Posterior cingulate gyrus (tissue), 11 donors: ENCODE results near the gene HNRNPK.

Source experiments
- DNase-seq, 10 donors: peaks; one replicate each; pipeline versions ENCODE4 v3.0.0 to v3.0.0-alpha.2; 2020 to 2021; ENCODE audit warnings: mixed read lengths in 3 of 10
- intact Hi-C: fragments of 100-400 bp; cut with DNase I; formaldehyde crosslinking; loops from one replicate; pipeline ENCODE4 v1.15.1; 2023

Gene HNRNPK

DNA sequence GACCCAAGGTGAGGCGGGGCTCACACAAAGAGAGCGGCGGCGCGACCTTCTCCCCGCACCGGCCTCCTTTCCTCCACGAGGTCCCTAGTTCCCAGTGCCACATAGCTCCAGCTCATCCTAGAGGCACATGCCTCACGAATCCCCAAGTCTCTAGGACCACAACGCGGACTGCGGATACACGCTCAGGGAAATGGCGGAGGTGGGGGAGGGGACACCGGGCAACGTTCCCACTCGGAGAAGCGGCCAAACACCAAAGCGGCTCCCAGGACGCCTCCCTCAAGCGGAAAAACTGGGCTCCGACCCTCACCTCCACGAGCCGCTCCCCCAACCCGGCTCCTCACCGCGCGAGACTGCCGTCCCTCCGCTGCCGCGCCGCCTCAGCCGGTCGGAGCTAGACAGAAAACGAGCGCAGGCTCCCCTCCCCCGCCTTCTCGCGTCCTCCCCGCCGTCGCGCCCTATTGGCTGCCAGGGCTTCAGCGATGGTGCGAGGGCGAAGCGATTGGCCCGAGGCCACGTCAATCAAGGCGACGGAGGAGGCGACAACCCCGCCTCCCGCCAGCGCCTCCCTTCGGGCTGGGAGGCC, at the start of gene HNRNPK:
HNRNPK (minus strand) TSS at position 404 of the 583 bp plus-strand sequence. CDS start 1,963 bp downstream, outside the sequence.
- intact Hi-C loops: loop anchor here (5.0 kb wide), 1 partner anchor 58 kb away; the partner anchor contains the start of gene KIF27
- DNase-seq: peak; percentile 97 to 100 (median 99)

DNA sequence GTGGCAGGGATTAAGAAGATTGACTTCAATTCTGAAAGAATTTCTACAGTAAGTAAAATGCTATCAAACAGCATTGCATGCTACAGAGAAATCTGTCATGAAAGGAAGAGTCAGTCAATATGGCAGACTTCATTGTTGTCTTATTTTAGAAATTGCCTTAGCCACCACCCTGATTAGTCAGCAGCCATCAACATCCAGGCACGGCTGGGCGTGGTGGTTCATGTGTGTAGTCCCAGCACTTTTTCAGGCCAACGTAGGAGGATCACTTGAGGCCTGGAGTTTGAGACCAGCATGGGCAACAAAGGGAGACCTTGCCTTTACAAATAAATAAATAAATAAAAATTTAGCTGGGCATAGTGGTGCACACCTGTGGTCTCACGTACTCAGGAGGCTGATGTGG, 47.2 kb upstream of the HNRNPK start:
- intact Hi-C loops: no loop called here
- no peak for DNase-seq

DNA sequence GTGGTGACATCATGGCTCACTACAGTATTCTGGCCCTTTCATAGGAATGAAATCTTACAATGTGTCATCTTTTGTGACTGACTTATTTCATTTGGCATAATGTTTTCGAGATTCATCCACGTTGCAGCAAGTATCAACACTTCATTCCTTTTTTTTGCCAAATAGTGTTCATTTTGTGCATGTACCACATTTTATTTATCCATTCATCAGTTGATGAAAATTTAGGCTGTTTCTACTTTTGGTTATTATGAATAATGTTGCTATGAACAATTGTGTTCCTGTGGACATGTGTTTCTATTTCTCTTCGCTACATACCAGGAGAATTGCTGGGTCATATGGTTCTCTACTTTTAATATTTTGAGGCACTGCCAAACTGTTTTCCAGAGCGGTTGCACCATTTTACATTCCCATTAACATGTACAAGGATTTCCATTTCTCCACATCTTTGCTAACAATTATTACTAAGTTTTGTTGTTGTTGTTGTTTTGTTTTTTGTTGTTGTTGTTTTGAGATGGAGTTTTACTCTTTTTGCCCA, 44.1 kb upstream of the HNRNPK start:
- DNase-seq: no peak
- intact Hi-C loops: no loop called here

- intact Hi-C loops: no loop called here
- no peak for DNase-seq
These were observed 27.6 kb upstream of the HNRNPK start for GRCh38 chr9:84007662-84008061.

DNA sequence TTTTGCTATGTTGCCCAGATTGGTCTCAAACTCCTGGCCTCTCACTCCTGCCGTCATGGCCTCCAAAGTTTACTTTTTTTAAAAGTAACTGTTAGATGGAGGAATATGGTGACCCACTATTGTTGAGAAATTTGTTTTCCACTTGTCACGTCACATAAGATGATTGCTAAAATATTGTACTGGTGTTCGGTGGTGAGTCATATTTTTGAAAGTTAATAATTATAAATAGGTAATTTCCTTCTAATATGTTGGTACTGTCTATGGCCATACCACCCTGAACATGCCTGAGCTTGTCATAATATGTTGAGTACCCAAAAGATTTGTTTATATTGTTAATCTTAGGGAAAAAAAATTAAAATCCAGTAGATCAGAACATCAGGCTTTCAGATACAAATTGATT, 23.2 kb upstream of the HNRNPK start:
- DNase-seq: no peak
- intact Hi-C loops: no loop called here

- no peak for DNase-seq
- intact Hi-C loops: no loop called here
These were observed 22.3 kb upstream of the HNRNPK start for GRCh38 chr9:84002344-84002743.

GRCh38 chr9:84001621-84002020, 21.6 kb upstream of the HNRNPK start:
- intact Hi-C loops: no loop called here

GRCh38 chr9:84000186-84000585, 20.2 kb upstream of the HNRNPK start:
- no peak for DNase-seq
- intact Hi-C loops: no loop called here

More at GRCh38 chr9:84001621-84002020, 21.6 kb upstream of the HNRNPK start:
- DNase-seq: no peak

DNA sequence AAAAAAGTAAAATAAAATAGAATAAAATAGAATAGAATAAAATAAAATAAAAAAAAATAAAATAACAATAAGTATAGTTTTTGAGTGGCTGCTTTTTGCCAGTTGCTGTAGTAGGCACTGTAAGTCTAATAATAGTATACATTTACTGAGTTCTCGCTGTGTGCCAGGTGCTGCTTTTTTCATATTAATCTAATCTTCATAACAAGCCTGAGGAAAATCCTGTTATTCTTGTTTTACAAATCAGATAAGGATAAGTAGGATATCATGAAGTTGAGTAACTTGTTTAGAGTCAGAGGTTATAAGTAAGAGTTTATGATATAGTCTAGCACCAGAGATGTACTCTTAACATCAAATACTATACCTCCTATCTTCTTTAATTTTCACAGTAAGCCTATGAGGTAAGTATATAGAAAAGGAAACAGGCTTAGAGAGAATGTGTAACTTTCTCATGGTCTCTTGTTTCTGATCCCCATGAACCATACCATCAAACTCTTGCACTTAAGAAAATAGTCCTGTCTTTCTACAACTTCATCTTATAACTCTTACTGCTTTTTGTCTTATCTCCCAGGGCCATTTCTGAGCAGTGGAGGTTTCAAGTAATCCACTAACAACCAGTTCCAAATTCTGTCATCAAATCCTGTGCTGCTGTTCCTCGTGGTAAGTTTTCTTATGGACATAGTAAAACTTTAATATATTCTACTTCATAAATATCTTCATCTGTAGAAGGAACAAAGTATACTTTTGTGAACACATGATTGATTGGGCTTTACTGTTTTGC, 19.3 kb upstream of the HNRNPK start:
- no peak for DNase-seq
- intact Hi-C loops: no loop called here

GRCh38 chr9:83996126-83996525, 16.1 kb upstream of the HNRNPK start:
- intact Hi-C loops: no loop called here
- DNase-seq: no peak

DNA sequence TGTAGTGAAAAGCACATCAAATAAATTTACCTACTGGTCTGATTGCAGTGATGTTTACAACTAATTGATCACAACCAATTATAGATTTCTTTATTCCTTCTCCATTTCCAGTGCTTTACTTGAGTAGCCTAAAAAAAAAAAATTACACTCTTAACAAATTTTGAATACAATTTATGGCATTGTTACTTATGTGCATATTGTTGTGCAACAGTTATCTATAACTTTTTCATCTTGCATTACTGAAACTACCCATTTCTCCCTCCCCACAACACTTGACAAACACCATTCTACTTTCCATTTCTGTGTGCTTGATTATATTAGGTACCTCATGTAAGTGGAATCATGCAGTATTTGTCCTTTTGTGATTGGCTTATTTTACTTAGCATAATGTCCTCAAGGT, 12.9 kb upstream of the HNRNPK start:
- no peak for DNase-seq
- intact Hi-C loops: no loop called here

DNA sequence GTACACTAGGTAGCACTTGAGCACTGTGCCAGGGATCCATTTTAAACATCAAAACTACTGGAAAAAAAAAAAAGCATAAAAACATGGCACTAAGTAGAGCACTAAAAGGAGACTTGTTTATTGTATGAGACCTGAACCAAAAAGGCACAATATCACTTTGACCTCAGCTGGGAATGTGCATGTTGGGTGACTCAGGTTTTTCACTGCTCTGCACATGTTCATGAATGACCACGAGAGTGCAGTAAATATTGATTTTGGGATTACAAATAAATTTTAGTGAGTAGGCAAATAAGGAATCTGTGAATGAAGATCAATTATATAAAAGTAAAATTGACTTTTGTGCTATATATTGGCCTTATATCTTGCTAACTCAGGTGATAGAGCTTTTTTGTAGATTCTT, 12.4 kb upstream of the HNRNPK start:
- intact Hi-C loops: no loop called here
- DNase-seq: no peak

- intact Hi-C loops: no loop called here
- no peak for DNase-seq
These were observed 11.3 kb upstream of the HNRNPK start for GRCh38 chr9:83991355-83991754.

GRCh38 chr9:83988411-83988810, 8.4 kb upstream of the HNRNPK start:
- intact Hi-C loops: no loop called here
- no peak for DNase-seq

DNA sequence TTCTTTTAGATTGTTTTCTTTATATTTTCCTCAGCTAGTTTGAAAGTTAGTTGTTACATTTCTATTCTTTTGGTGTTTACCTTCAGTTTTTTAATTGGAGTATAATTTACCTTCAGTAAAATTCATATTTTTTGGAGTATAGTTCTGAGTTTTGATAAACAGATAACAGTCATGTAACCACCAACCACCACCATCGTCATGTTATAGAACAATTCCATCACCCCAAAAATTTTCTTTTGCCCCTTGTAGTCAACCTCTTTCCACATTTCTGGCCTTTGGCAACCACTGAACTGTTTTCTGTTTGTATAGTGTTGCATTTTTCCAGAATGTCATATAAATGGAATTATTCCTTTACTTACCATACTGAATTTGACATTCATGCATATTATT, 7.4 kb upstream of the HNRNPK start:
- intact Hi-C loops: no loop called here

DNA sequence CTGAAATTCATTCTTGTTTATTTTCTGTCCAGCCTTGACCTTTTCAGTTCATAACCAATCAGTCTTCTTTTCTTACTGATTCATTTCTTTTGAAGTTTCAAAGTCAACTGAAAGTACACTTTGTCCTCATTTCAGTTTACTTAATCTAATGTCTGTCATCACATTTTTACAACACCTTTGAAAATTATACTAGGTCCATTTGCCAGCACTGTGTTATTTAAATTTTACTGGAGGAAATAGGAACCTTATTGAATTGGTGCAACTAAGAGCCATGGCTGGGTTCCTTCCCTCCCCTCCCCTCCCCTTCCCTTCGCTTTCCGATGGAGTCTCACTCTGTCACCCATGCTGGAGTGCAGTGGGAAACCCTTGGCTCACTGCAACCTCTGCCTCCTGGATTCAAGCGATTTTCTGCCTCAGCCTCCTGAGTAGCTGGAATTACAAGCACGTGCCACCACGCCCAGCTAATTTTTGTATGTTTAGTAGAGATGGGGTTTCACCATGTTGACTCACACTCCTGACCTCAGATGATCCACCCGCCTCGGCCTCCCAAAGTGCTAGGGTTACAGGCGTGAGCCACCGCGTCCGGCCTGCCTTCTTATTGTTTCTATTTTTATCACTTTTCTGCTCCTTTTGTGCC, 6.9 kb upstream of the HNRNPK start:
- intact Hi-C loops: no loop called here
- no peak for DNase-seq

More for the DNA sequence above, 7.4 kb upstream of the HNRNPK start:
- DNase-seq: no peak

DNA sequence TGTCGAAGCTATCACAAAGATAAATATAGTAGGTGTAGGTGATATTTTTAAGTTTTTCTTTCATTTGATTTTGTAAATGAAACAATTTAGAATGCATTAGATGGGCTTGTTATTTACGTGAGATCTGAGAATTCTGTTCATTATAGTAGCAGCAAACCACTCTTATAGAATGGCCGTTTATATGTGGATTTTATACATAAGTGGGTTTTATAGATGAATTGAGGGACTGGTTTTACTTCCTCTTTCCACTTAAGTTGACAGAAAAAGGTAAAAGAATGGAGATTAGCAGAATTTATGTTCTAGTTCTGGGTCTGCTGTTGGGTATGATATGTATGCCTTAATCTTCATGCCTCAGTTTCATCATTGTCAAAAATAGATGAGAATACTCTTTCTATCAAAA, 6.2 kb upstream of the HNRNPK start:
- intact Hi-C loops: no loop called here
- no peak for DNase-seq

DNA sequence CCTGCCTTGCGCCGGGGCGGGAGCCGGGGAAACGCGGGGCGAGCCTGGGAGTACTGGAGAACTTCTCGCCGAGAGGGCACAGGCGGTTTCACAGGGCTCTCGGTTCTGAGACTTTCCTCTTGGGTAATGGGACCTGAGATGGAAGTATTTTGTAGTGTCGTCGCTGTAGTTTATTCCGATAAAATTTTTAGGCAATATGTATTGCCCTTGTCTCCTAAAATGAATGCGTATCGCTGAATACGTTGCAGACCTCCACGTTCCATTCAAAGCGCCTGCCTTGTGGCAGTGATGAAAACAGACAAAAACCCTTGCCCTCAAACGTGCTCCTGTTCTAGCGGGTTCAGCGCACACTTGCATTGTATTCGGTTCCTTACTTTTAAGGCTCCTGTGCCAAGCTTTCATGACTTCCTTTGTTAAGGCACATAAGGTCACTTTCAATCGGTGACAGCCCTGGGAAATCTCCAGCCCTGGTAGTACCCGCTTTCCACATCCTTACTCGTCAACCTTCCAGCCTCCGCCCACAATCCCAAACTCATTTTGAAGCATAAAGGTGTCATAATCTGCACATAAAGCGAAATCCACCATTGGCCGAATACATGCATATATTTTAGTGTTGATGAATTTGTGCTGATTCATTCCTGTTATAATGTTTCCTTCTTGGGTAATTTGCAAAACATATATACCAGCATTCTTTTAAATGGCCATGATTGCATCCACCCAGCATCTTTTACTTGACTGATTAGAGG, 1.3 kb upstream of the HNRNPK start:
- DNase-seq: peak in 2 of 10 donors; percentile 9 to 49
- intact Hi-C loops: loop anchor here (1.0 kb wide), 1 partner anchor 24 kb away; no protein-coding TSS in a partner anchor

DNA sequence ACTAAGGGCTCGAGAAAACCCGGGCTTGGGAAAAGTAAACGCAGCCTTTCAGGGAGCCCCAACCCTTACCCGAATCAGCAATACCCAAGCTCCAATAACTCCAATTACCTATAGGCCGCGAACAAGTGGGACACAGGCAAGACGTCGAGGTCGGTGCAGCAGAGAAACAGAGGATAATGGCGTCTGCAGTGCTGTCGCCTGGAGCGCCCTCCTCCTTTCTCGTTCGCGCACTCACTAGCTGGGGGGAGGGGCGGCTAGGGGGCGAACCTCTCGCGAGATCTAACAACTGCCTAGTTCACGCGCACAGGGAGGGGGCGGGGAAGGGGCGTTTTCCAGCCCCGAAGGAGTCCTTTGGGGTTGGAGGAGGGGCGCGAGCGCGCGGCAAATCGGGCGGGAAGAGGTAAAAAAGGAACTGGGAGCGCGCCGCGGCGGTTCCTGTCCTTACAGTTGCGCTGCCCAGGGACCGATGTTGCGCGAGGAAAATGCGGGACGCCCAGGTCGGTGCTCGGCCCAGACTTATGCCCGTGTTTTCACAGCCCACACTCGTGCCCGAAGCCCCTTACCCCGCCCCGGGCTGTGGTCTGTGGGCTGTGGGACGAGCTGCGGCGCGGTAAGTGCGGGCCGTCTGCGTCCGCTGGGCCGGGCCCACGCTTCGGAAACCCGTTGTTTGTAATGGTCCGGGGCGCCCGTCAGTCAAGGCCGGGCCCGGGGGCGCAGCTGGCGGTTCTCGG, 545 bp upstream of the HNRNPK start, which contains the start of gene RMI1:
RMI1 (plus strand) TSS at position 411 of the 731 bp plus-strand sequence. CDS start 20,182 bp downstream, outside the sequence.
- DNase-seq: peak; percentile 97 to 99 (median 98)
- intact Hi-C loops: loop anchor here (1.0 kb wide), 1 partner anchor 23 kb away; no protein-coding TSS in a partner anchor
